ENCODE measurements around the gene PTPRT.

Gene PTPRT

GRCh38 chr20:42708266-42708665 is 481.4 kb downstream of the PTPRT start:
- TF ChIP-seq MAX (IDR thresholded peaks at IDR 0.05; ENCODE audit: low read depth, low read length) = no peak
- TF ChIP-seq MYC (IDR thresholded peaks at IDR 0.05; ENCODE audit: low read depth, low read length) = no peak
- no peak for TF ChIP-seq POLR2A (IDR thresholded peaks at IDR 0.05; ENCODE audit: extremely low read depth, insufficient read length)
- no peak for TF ChIP-seq CTCF (IDR thresholded peaks at IDR 0.05; ENCODE audit: low read depth, low read length)
- H3K4me3 ChIP-seq (ENCODE audit: low read depth, low read length) = no peak overlapping the region
- no peak for DNase-seq (ENCODE audit: low read depth)

DNA sequence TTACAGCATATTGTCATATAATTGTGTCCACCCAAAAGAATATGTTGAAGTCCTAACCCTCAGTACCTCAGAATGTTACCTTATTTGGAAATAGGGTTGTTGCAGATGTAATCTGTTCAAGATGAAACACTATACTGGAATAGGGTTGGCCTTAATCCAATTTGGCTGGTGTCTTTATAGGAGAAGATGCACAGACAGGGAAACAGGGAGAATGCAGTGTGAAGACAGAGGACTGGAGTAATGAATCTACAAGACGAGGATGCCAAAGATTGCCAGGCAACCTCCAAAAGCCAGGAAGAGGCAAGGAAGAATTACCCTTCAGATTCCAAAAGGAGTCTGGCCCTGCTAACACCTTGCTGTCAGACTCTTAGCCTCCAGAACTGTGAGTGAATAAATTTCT is 482.9 kb downstream of the PTPRT start:
- no peak for DNase-seq (ENCODE audit: low read depth)
- no peak overlapping the region for H3K4me3 ChIP-seq (ENCODE audit: low read depth, low read length)
- TF ChIP-seq MYC (IDR thresholded peaks at IDR 0.05; ENCODE audit: low read depth, low read length) (no peak), MAX (IDR thresholded peaks at IDR 0.05; ENCODE audit: low read depth, low read length) (no peak), CTCF (IDR thresholded peaks at IDR 0.05; ENCODE audit: low read depth, low read length) (no peak), POLR2A (IDR thresholded peaks at IDR 0.05; ENCODE audit: extremely low read depth, insufficient read length) (no peak)

- TF ChIP-seq MAX (IDR thresholded peaks at IDR 0.05; ENCODE audit: low read depth, low read length) (no peak), POLR2A (IDR thresholded peaks at IDR 0.05; ENCODE audit: extremely low read depth, insufficient read length) (no peak), MYC (IDR thresholded peaks at IDR 0.05; ENCODE audit: low read depth, low read length) (no peak), CTCF (IDR thresholded peaks at IDR 0.05; ENCODE audit: low read depth, low read length) (no peak)
- DNase-seq (ENCODE audit: low read depth) = no peak
- no peak overlapping the region for H3K4me3 ChIP-seq (ENCODE audit: low read depth, low read length)
These were observed 484.2 kb downstream of the PTPRT start for GRCh38 chr20:42705550-42705949.

DNA sequence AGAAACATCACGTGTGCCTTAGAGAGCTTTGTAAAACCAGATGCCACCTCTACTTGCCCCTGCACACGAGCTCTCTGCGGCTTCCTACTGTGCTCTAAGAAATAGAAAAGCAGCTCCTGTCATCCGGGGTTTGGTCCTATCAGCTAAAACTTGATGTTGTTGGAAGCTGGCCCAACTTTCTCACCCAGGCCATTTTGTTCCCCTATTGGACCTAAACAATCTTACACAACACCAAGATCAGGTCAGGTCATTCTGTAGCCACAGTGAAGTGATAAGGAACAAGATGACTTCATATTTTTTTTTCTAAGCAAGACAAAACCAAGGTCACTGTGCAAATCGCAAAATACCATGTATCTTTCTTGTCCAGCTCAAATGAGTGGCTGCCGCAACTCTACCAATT is 486.0 kb downstream of the PTPRT start:
- DNase-seq (ENCODE audit: low read depth) = no peak
- H3K4me3 ChIP-seq (ENCODE audit: low read depth, low read length) = no peak overlapping the region
- TF ChIP-seq MYC (IDR thresholded peaks at IDR 0.05; ENCODE audit: low read depth, low read length) (no peak), CTCF (IDR thresholded peaks at IDR 0.05; ENCODE audit: low read depth, low read length) (no peak), MAX (IDR thresholded peaks at IDR 0.05; ENCODE audit: low read depth, low read length) (no peak), POLR2A (IDR thresholded peaks at IDR 0.05; ENCODE audit: extremely low read depth, insufficient read length) (no peak)

DNA sequence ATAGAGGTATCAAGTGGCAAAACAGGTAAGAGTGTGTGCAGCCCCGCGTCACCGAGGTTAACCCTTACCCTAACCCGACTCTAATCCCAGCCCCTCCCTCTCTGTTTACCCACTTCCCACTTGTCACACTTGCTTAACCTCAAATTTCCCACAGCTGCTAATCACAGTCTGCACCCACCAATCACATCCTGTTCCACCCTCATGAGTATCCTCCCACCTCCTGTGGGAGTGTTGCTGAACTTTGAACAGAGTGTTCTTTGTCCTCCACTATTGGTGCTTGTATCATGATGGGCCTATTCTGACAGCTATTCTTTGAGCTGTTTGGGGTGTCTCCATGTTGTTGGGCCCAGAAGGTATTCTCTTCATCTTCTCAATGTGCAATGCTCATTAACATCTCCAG is 487.8 kb downstream of the PTPRT start:
- no peak for TF ChIP-seq CTCF (IDR thresholded peaks at IDR 0.05; ENCODE audit: low read depth, low read length)
- no peak for TF ChIP-seq MYC (IDR thresholded peaks at IDR 0.05; ENCODE audit: low read depth, low read length)
- TF ChIP-seq MAX (IDR thresholded peaks at IDR 0.05; ENCODE audit: low read depth, low read length) = no peak
- no peak for TF ChIP-seq POLR2A (IDR thresholded peaks at IDR 0.05; ENCODE audit: extremely low read depth, insufficient read length)
- no peak overlapping the region for H3K4me3 ChIP-seq (ENCODE audit: low read depth, low read length)
- DNase-seq (ENCODE audit: low read depth) = peak; percentile 35

GRCh38 chr20:42700372-42700771 is 489.3 kb downstream of the PTPRT start:
- no peak for DNase-seq (ENCODE audit: low read depth)
- H3K4me3 ChIP-seq (ENCODE audit: low read depth, low read length) = no peak overlapping the region
- no peak for TF ChIP-seq POLR2A (IDR thresholded peaks at IDR 0.05; ENCODE audit: extremely low read depth, insufficient read length)
- no peak for TF ChIP-seq MYC (IDR thresholded peaks at IDR 0.05; ENCODE audit: low read depth, low read length)
- TF ChIP-seq MAX (IDR thresholded peaks at IDR 0.05; ENCODE audit: low read depth, low read length) = no peak
- TF ChIP-seq CTCF (IDR thresholded peaks at IDR 0.05; ENCODE audit: low read depth, low read length) = no peak

Measured in NB4 (cell line).